Sigmoid colon (tissue), 7 donors: ENCODE measurements around the gene SLC1A2. TPM values are rescaled to one million over a fixed set of nuclear protein-coding genes. Genes with fewer than 3 reads are reported as not detected.

Experiments used
- DNase-seq: peaks from one replicate; pipeline ENCODE4 v3.0.0-alpha.2; 2019
- H3K27ac ChIP-seq, 4 donors: fragments of 200-600 bp; sonication (generic); one replicate each; pipeline ENCODE4 v1.5.1; 2016 to 2019; ENCODE audit warnings: mild to moderate bottlenecking in 1 of 4
- H3K27me3 ChIP-seq, 3 donors: fragments of 200-600 bp; sonication (generic); one replicate each; pipeline ENCODE4 v1.5.1; 2019; ENCODE audit warnings: mild to moderate bottlenecking in 1 of 3
- H3K36me3 ChIP-seq, 4 donors: fragments of 200-600 bp; sonication (generic); one replicate each; pipeline ENCODE4 v1.5.1; 2016 to 2019
- H3K4me1 ChIP-seq, 4 donors: fragments of 200-600 bp; sonication (generic); one replicate each; pipeline ENCODE4 v1.5.1; 2017 to 2019
- H3K4me3 ChIP-seq, 4 donors: fragments of 200-600 bp; sonication (generic); one replicate each; pipeline ENCODE4 v1.5.1; 2017 to 2019; ENCODE audit warnings: mild to moderate bottlenecking in 2 of 4, moderate library complexity in 1 of 4
- H3K9me3 ChIP-seq, 4 donors: fragments of 200-600 bp in 3 of 4; sonication (generic) in 3 of 4; one replicate each; pipeline versions ENCODE4 v1.5.1 to v1.6.1; 2013 to 2019
- EP300 ChIP-seq, 4 donors: sonication (generic); formaldehyde crosslinking; IDR thresholded peaks; one replicate each; pipeline ENCODE4 v1.6.1; 2017; ENCODE audit warnings: antibody characterized with exemption in 4 of 4
- POLR2A ChIP-seq, 2 donors: fragments of 450-650 bp; IDR thresholded peaks; one replicate each; pipeline ENCODE4 v1.6.1; 2016; ENCODE audit warnings: antibody characterized with exemption in 2 of 2, mild to moderate bottlenecking in 2 of 2, moderate library complexity in 2 of 2
- POLR2AphosphoS5 ChIP-seq, 4 donors: sonication (generic); formaldehyde crosslinking; IDR thresholded peaks; one replicate each; pipeline ENCODE4 v1.6.1; 2017; ENCODE audit warnings: antibody characterized with exemption in 4 of 4
- WGBS, 2 donors: extraction: QIAGEN DNeasy Blood & Tissue Kit; methylation state at CpG; one replicate each; pipeline ENCODE4 v1.1.7; 2013; 5-methylcytosine and 5-hydroxymethylcytosine counted together
- intact Hi-C: fragments of 100-400 bp; cut with DNase I; formaldehyde crosslinking; loops from one replicate; pipeline ENCODE4 v1.15.1; 2023
- polyA plus RNA-seq, 3 donors: library from polyadenylated mRNA; stranded (reverse); fragments of 200-250 nt; gene quantifications; one replicate each; pipeline ENCODE4 v1.2.3, GENCODE V29; 2013
- total RNA-seq, 4 donors: library from RNA; depleted of rRNA; stranded (reverse); fragments of >200 nt; gene quantifications; one replicate each; pipeline ENCODE4 v1.1.0, GENCODE V29; 2016
- TF ChIP-seq, protein P1 (sequence below), 4 experiments: fragments of 450-650 bp in 3 of 4; fragments of 200-600 bp in 1 of 4; IDR thresholded peaks; one replicate each; pipeline ENCODE4 v1.5.1; 2016 to 2019; ENCODE audit warnings: antibody characterized with exemption in 4 of 4, mild to moderate bottlenecking in 3 of 4, moderate library complexity in 2 of 4
- donor health status: healthy with polysubstance abuse.
- donor health status: Bipolar disorder and iron deficiency.
- donor health status: healthy.

The SLC1A2 gene
- total and polyA plus RNA-seq, 7 donors, result 0.14 to 2.2 (median 0.48) TPM; not detected in 1

DNA sequence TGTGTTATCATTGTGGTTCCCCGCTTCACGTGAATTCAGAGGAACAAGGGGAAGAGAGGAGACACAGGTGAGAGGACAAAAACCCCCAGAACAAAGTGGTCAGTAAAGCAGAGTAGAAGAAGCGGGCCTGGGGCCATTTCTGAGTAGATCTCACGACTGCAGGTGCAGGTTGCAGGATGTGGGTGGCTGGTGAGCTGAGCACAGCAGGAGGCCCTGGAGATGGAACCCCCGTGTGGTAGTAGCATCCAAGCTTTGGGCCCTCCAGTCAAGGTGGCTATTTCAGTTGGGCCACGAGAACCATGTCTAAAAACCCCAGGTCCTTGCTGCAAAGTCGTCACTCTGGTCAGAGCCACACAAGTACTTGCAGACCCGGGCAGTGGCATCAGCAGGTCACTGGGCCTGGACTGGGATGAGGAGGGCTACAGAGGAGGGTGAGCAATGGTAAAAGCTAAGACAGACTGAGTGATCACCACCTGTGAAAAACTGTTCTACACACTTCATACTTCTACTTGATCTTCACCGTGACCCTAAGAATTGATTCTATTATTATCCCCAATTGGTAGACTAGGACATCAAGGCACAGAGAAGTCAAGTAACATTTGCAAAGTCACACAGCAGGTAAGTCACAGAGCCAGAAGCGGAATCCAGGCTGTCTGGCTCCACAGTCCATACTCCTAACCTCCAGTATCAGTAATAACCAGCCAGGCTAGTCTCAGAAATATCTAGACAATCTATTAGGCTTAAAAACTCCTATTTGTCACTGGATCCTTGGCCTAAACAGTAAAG is 43.8 kb downstream of the SLC1A2 start:
- H3K27me3 ChIP-seq, result no peaks in the 10 kb centered on the region
- no peak for TF ChIP-seq POLR2A (IDR thresholded peaks at IDR 0.05)
- TF ChIP-seq POLR2AphosphoS5 (IDR thresholded peaks at IDR 0.05), result no peak
- TF ChIP-seq, protein P1, sequence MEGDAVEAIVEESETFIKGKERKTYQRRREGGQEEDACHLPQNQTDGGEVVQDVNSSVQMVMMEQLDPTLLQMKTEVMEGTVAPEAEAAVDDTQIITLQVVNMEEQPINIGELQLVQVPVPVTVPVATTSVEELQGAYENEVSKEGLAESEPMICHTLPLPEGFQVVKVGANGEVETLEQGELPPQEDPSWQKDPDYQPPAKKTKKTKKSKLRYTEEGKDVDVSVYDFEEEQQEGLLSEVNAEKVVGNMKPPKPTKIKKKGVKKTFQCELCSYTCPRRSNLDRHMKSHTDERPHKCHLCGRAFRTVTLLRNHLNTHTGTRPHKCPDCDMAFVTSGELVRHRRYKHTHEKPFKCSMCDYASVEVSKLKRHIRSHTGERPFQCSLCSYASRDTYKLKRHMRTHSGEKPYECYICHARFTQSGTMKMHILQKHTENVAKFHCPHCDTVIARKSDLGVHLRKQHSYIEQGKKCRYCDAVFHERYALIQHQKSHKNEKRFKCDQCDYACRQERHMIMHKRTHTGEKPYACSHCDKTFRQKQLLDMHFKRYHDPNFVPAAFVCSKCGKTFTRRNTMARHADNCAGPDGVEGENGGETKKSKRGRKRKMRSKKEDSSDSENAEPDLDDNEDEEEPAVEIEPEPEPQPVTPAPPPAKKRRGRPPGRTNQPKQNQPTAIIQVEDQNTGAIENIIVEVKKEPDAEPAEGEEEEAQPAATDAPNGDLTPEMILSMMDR (IDR thresholded peaks at IDR 0.05), result no peak
- no peak for TF ChIP-seq EP300 (IDR thresholded peaks at IDR 0.05)
- H3K36me3 ChIP-seq, result no peaks in the 10 kb centered on the region
- H3K4me3 ChIP-seq, result no peak overlapping the region
- H3K4me1 ChIP-seq, result peaks cover 0 to 8% (median 5%) of the 10 kb centered on the region in 4 donors
- no peak overlapping the region for H3K27ac ChIP-seq
- 82 to 91% methylated on average over 10 of the region's 10 CpGs for WGBS, 2 donors
- intact Hi-C loops, result no loop called here
- no peaks in the 10 kb centered on the region for H3K9me3 ChIP-seq
- no peak for DNase-seq

DNA sequence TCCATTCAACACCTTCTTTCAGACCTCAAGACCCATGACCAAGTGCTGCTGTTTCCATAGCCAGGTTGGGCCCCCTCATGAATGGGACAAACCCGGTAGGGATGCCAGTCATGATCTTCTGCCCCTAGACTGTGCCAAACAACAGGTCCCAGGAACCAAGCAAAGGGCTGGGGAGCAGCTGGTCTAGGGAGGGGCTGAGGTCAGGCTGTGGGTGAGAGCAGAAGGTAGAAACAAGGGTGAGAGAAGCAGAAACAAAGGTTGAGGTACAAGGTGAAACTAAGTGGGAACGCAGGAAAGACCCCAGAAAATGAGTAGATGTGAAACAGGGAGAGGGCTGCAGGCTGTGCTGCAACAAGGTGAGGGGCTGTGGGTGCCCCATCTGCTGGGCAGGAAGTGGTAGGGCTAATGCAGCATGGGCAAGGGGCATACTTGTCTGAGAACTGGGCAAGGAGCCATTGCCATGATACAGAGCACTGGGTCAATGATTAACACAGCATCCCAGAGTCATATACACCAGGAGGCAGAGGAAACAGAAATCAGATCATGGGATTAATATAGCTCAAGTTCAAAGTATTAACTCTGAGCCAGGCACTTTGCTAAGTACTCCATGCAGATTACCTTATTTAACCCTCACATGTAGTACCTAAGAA is 45.9 kb downstream of the SLC1A2 start:
- Histone ChIP-seq H3K27ac (no peak overlapping the region), H3K4me3 (no peak overlapping the region), H3K27me3 (no peaks in the 10 kb centered on the region), H3K36me3 (no peaks in the 10 kb centered on the region), H3K9me3 (no peaks in the 10 kb centered on the region), H3K4me1 (no peaks in the 10 kb centered on the region)
- no peak for DNase-seq
- TF ChIP-seq, protein P1 (IDR thresholded peaks at IDR 0.05), result no peak
- intact Hi-C loops, result no loop called here
- 30 to 77% methylated on average over 2 of the region's 2 CpGs for WGBS, 2 donors

DNA sequence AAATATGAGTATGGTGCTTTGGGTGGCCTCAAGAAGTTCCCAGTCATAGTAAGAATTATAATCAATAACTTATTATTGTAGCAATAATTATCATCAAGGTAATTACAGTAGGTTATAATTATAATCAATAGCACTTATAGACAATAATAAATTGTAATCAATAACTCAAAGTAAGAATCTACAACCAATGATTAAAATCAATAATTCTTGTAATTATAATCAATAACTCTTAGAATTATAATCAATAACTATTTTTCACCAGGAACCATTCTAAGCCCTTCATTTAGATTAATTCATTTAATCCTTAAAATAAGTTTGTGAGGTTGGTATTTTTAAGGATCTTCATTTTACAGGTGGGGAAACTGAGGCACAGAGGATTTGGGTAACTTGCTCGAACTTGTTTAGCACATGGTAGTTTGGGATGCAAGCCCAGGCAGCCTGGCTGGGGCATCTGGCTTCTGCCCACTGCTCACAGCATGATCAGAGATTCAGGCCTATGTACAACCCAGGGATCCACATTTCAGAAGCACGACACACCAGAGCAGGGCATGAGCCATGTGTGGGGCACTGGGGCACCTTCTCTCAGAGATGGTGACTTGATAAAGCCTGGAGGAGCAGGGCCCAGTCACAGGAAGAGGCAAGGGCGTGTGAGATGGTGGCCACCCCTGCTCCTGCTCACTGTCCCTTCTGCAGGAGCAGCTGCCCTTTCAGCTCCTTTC is 46.6 kb downstream of the SLC1A2 start:
- no peaks in the 10 kb centered on the region for H3K4me1 ChIP-seq
- no peaks in the 10 kb centered on the region for H3K27me3 ChIP-seq
- H3K36me3 ChIP-seq, result no peaks in the 10 kb centered on the region
- no peaks in the 10 kb centered on the region for H3K9me3 ChIP-seq
- intact Hi-C loops, result no loop called here
- H3K27ac ChIP-seq, result no peak overlapping the region
- no peak overlapping the region for H3K4me3 ChIP-seq
- 91% methylated on average over 3 of the region's 3 CpGs for WGBS, 2 donors
- TF ChIP-seq, protein P1 (IDR thresholded peaks at IDR 0.05), result no peak
- TF ChIP-seq POLR2AphosphoS5 (IDR thresholded peaks at IDR 0.05) (no peak), POLR2A (IDR thresholded peaks at IDR 0.05) (no peak), EP300 (IDR thresholded peaks at IDR 0.05) (no peak)
- no peak for DNase-seq

DNA sequence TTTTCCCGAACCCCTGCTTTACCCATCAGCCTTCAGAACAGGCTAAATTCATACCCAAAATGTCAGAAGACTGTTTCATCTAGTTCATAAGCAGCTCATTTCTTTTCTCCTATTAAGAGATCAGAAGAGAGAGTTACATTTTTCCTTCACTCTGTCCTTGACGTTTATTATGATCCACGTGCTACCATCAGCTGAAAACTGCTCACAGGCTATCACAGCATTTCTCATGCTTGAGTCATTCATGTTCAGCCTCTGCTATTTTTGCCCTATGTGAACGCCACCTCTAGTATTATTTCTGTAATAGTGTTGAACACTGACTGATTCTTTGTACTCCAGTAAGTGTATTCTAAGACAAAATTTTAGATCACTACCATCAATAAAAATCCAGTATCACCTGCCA is 51.9 kb downstream of the SLC1A2 start:
- Histone ChIP-seq H3K36me3 (no peaks in the 10 kb centered on the region), H3K4me3 (no peak overlapping the region), H3K27me3 (no peaks in the 10 kb centered on the region), H3K4me1 (peaks cover 0 to 31% (median 24%) of the 10 kb centered on the region in 4 donors), H3K9me3 (no peaks in the 10 kb centered on the region), H3K27ac (peak overlapping the region in 2 of 4 donors; percentile 29 to 84)
- TF ChIP-seq POLR2A (IDR thresholded peaks at IDR 0.05) (no peak), POLR2AphosphoS5 (IDR thresholded peaks at IDR 0.05) (peak in 2 of 4 donors; percentile 46 to 75), EP300 (IDR thresholded peaks at IDR 0.05) (peak in 1 of 4 donors; percentile 65)
- TF ChIP-seq, protein P1 (IDR thresholded peaks at IDR 0.05), result no peak
- no peak for DNase-seq
- intact Hi-C loops, result no loop called here
- WGBS, 2 donors, result 82 to 89% methylated on average over 4 of the region's 4 CpGs
